ENCODE results near the gene GNA15.

GNA15 gene

GRCh38 chr19:3149089-3149488, 13.3 kb downstream of the GNA15 start:
- DNase-seq (ENCODE audit: low read depth in 1 of 2, low spot score in 1 of 2): no peak
- TF ChIP-seq SPI1 (IDR thresholded peaks at IDR 0.05; ENCODE audit: borderline replicate concordance, low read depth) (no peak), REST (IDR thresholded peaks at IDR 0.05; ENCODE audit: insufficient replicate concordance, low read depth) (no peak), POLR2AphosphoS5 (IDR thresholded peaks at IDR 0.05; ENCODE audit: low read depth) (no peak; the same call in 1 of the 2 replicates), CTCF (IDR thresholded peaks at IDR 0.05; ENCODE audit: insufficient read depth, low read length) (no peak), GABPA (IDR thresholded peaks at IDR 0.05; ENCODE audit: low read depth) (no peak)
- Histone ChIP-seq H3K27ac (replicated peaks) (no peak overlapping the region), H3K4me3 (replicated peaks; ENCODE audit: insufficient read depth, low read length) (no peak overlapping the region), H3K27me3 (ENCODE audit: insufficient read depth, poor library complexity, severe bottlenecking) (no peaks in the 10 kb centered on the region)

- no peak for TF ChIP-seq GABPA (IDR thresholded peaks at IDR 0.05; ENCODE audit: low read depth)
- no peak for TF ChIP-seq REST (IDR thresholded peaks at IDR 0.05; ENCODE audit: insufficient replicate concordance, low read depth)
- no peak for TF ChIP-seq SPI1 (IDR thresholded peaks at IDR 0.05; ENCODE audit: borderline replicate concordance, low read depth)
- TF ChIP-seq CTCF (IDR thresholded peaks at IDR 0.05; ENCODE audit: insufficient read depth, low read length): no peak
- no peak for TF ChIP-seq POLR2AphosphoS5 (IDR thresholded peaks at IDR 0.05; ENCODE audit: low read depth)
- Histone ChIP-seq H3K4me3 (replicated peaks; ENCODE audit: insufficient read depth, low read length) (no peak overlapping the region), H3K27ac (replicated peaks) (no peak overlapping the region), H3K27me3 (ENCODE audit: insufficient read depth, poor library complexity, severe bottlenecking) (no peaks in the 10 kb centered on the region)
- no peak for DNase-seq (ENCODE audit: low read depth in 1 of 2, low spot score in 1 of 2)
Measured at GRCh38 chr19:3149526-3150505, 14.0 kb downstream of the GNA15 start.

- no peak overlapping the region for H3K4me3 ChIP-seq (replicated peaks; ENCODE audit: insufficient read depth, low read length)
- H3K27me3 ChIP-seq (ENCODE audit: insufficient read depth, poor library complexity, severe bottlenecking): no peaks in the 10 kb centered on the region
- no peak overlapping the region for H3K27ac ChIP-seq (replicated peaks)
- DNase-seq (ENCODE audit: low read depth in 1 of 2, low spot score in 1 of 2): no peak
- TF ChIP-seq CTCF (IDR thresholded peaks at IDR 0.05; ENCODE audit: insufficient read depth, low read length) (no peak), POLR2AphosphoS5 (IDR thresholded peaks at IDR 0.05; ENCODE audit: low read depth) (no peak), GABPA (IDR thresholded peaks at IDR 0.05; ENCODE audit: low read depth) (no peak), REST (IDR thresholded peaks at IDR 0.05; ENCODE audit: insufficient replicate concordance, low read depth) (no peak), SPI1 (IDR thresholded peaks at IDR 0.05; ENCODE audit: borderline replicate concordance, low read depth) (no peak)
Measured at GRCh38 chr19:3150739-3151329, 15.0 kb downstream of the GNA15 start.

Measured in HL-60 (cell line).